HEK293T (cell line): ENCODE results near the gene DMWD.

Source experiments
- CTCF ChIA-PET: fragments of 350-600 bp; formaldehyde crosslinking; extraction: SDS; loops from one replicate; lab custom pipeline; 2021; ENCODE audit warnings: antibody characterized with exemption, inconsistent platforms; lab: Yijun Ruan, JAX
- POLR2A ChIA-PET: fragments of 350-600 bp; formaldehyde crosslinking; extraction: SDS; loops from one replicate; lab custom pipeline; 2020; ENCODE audit warnings: antibody characterized with exemption, inconsistent platforms; lab: Yijun Ruan, JAX
- DNase-seq: peaks from one replicate; pipeline ENCODE4 v3.0.0; 2012; ENCODE audit warnings: mixed read lengths; ENCODE audit errors: extremely low spot score
- ARNT ChIP-seq: fragments of 450-650 bp; IDR thresholded peaks from 2 replicates; pipeline ENCODE4 v1.6.1; 2017; ENCODE audit warnings: mild to moderate bottlenecking
- BHLHE40 ChIP-seq: fragments of 450-650 bp; IDR thresholded peaks from 2 replicates; pipeline ENCODE4 v1.6.1; 2016; ENCODE audit warnings: mild to moderate bottlenecking, moderate library complexity, borderline replicate concordance
- CTBP1 ChIP-seq: fragments of 450-650 bp; IDR thresholded peaks from 2 replicates; pipeline ENCODE4 v1.6.1; 2016; ENCODE audit warnings: borderline replicate concordance
- ELF4 ChIP-seq: fragments of 450-650 bp; IDR thresholded peaks from 2 replicates; pipeline ENCODE4 v1.6.1; 2017; ENCODE audit warnings: antibody characterized with exemption
- FOXA1 ChIP-seq: fragments of 450-650 bp; IDR thresholded peaks from 2 replicates; pipeline ENCODE4 v1.6.1; 2016; ENCODE audit warnings: mild to moderate bottlenecking
- FOXK2 ChIP-seq: fragments of 450-650 bp; IDR thresholded peaks from 2 replicates; pipeline ENCODE4 v1.6.1; 2016; ENCODE audit warnings: mild to moderate bottlenecking
- FOXM1 ChIP-seq: fragments of 450-650 bp; IDR thresholded peaks from 2 replicates; pipeline ENCODE4 v1.6.1; 2017; ENCODE audit warnings: mild to moderate bottlenecking, borderline replicate concordance
- HDGF ChIP-seq: fragments of 450-650 bp; IDR thresholded peaks from 2 replicates; pipeline ENCODE4 v1.6.1; 2017; ENCODE audit warnings: antibody characterized with exemption, borderline replicate concordance
- L3MBTL2 ChIP-seq: fragments of 450-650 bp; conservative IDR thresholded peaks from 2 replicates; pipeline ENCODE4 v1.6.1; 2016; ENCODE audit warnings: mild to moderate bottlenecking
- LEF1 ChIP-seq: fragments of 450-650 bp; IDR thresholded peaks from 2 replicates; pipeline ENCODE4 v1.6.1; 2017; ENCODE audit warnings: mild to moderate bottlenecking, borderline replicate concordance
- NFRKB ChIP-seq: fragments of 450-650 bp; IDR thresholded peaks from 2 replicates; pipeline ENCODE4 v1.6.1; 2016; ENCODE audit warnings: mild to moderate bottlenecking, moderate library complexity
- SP1 ChIP-seq: fragments of 450-650 bp; IDR thresholded peaks from 2 replicates; pipeline ENCODE4 v1.6.1; 2017
- SUZ12 ChIP-seq: fragments of 450-650 bp; IDR thresholded peaks from 2 replicates; pipeline ENCODE4 v1.6.1; 2016; ENCODE audit warnings: mild to moderate bottlenecking
- TARDBP ChIP-seq: fragments of 450-650 bp; IDR thresholded peaks from 2 replicates; pipeline ENCODE4 v1.6.1; 2016
- ZNF384 ChIP-seq: fragments of 450-650 bp; IDR thresholded peaks from 2 replicates; pipeline ENCODE4 v1.6.1; 2016
- TF ChIP-seq, protein P1 (sequence below): fragments of 450-650 bp; IDR thresholded peaks from 2 replicates; pipeline ENCODE4 v1.6.1; 2016

DMWD gene

DNA sequence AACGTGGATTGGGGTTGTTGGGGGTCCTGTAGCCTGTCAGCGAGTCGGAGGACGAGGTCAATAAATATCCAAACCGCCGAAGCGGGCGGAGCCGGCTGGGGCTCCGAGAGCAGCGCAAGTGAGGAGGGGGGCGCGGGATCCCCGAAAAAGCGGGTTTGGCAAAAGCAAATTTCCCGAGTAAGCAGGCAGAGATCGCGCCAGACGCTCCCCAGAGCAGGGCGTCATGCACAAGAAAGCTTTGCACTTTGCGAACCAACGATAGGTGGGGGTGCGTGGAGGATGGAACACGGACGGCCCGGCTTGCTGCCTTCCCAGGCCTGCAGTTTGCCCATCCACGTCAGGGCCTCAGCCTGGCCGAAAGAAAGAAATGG is 22.8 kb downstream of the DMWD start:
- no peak for DNase-seq
- TF ChIP-seq FOXA1: no peak
- no peak for TF ChIP-seq HDGF
- POLR2A ChIA-PET: interaction anchor here (0.7 to 4.4 kb wide), 21 partner anchors 9 to 225 kb away, joined by 3 to 52 read pairs (median 5); partner anchors contain the start of genes CCDC61, DMPK, FBXO46 and FOXA3
- CTCF ChIA-PET: interaction anchor here (0.6 to 2.4 kb wide), 12 partner anchors 9 to 211 kb away, joined by 3 to 21 read pairs (median 4); partner anchors contain the start of gene QPCTL

DNA sequence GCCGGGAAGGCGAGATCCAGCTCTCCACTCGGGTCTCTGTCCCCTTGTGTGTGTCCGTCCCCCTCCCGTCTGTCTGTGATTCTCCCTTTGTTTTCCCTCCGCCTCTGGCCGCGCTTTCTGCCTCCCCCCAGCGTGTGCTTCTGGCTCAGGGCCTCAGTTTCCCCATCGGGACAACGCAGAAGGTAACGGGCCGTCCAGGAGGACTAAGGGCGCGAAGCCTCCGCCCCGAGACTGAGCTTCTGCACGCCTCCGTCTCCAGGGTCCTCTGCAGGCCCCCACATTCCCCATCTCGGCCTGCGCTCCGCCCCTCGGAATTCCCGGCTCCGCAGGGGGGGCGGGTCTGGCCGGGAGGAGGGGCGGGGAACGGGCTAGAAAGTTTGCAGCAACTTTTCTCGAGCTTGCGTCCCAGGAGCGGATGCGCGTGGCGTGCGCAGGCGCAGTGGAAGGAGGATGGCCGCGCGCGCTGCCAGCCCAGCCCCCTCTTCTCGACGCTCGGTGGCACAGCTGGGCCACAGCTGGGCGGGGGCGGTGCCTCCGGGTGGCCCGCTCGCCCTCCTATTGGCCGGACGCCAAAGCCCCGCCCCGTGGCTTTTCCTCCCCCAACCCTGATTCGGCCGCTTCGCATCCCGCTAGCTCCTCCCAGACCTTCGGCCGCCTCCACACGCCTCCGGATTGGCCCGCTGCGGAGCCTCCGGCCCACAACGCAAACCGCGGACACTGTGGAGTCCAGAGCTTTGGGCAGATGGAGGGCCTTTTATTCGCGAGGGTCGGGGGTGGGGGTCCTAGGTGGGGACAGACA is 23.5 kb downstream of the DMWD start, which contains the start of gene SIX5:
Gene SIX5 (minus strand): TSS at position 269 of the 799 bp plus-strand sequence. CDS start 408 bp downstream, outside the sequence.
- peak; percentile 74; the same call in 1 of the 2 replicates for TF ChIP-seq HDGF
- TF ChIP-seq NFRKB: no peak
- no peak for TF ChIP-seq ZNF384
- TF ChIP-seq L3MBTL2: peak; percentile 34
- DNase-seq: peak; percentile 96
- ChIA-PET CTCF (interaction anchor here (0.6 to 2.4 kb wide), 15 partner anchors 10 to 211 kb away, joined by 3 to 21 read pairs (median 4); partner anchors contain the start of gene QPCTL), POLR2A (interaction anchor here (0.5 to 4.4 kb wide), 38 partner anchors 10 to 636 kb away, joined by 3 to 52 read pairs (median 5); partner anchors contain the start of genes CCDC61, DMPK, FBXO46 and FOXA3)

DNA sequence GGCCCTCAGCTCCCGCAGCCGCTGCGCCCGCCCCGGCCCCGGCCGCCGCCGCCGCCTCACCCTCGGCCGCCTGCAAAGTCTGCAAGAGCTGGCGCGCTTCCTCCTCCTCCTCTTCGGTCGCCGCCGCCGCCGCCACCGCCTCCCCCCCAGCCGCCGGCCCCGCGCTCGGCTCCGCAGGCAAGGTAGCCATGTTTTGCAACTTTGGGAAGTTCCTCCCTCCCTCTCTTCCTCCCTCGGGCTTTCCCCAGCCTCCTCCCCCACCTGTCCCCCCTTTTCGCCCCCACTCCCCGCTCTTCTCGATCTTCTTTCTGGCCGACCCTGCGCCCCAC is 24.0 kb downstream of the DMWD start:
- DNase-seq: no peak
- ChIA-PET POLR2A (interaction anchor here (0.8 to 4.4 kb wide), 20 partner anchors 11 to 185 kb away, joined by 3 to 52 read pairs (median 6); partner anchors contain the start of genes FBXO46, FOXA3, QPCTL and SNRPD2), CTCF (interaction anchor here (0.6 to 1.6 kb wide), 3 partner anchors 10 to 76 kb away, joined by 3 to 6 read pairs (median 5); partner anchors contain the start of gene QPCTL)
- TF ChIP-seq SP1 (no peak), L3MBTL2 (no peak), SUZ12 (no peak), FOXK2 (no peak), FOXM1 (no peak), ARNT (no peak), TARDBP (no peak), CTBP1 (no peak), HDGF (no peak), BHLHE40 (no peak), NFRKB (no peak), ZNF384 (no peak), FOXA1 (no peak), LEF1 (no peak)
- TF ChIP-seq, protein P1, sequence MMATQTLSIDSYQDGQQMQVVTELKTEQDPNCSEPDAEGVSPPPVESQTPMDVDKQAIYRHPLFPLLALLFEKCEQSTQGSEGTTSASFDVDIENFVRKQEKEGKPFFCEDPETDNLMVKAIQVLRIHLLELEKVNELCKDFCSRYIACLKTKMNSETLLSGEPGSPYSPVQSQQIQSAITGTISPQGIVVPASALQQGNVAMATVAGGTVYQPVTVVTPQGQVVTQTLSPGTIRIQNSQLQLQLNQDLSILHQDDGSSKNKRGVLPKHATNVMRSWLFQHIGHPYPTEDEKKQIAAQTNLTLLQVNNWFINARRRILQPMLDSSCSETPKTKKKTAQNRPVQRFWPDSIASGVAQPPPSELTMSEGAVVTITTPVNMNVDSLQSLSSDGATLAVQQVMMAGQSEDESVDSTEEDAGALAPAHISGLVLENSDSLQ: no peak

DNA sequence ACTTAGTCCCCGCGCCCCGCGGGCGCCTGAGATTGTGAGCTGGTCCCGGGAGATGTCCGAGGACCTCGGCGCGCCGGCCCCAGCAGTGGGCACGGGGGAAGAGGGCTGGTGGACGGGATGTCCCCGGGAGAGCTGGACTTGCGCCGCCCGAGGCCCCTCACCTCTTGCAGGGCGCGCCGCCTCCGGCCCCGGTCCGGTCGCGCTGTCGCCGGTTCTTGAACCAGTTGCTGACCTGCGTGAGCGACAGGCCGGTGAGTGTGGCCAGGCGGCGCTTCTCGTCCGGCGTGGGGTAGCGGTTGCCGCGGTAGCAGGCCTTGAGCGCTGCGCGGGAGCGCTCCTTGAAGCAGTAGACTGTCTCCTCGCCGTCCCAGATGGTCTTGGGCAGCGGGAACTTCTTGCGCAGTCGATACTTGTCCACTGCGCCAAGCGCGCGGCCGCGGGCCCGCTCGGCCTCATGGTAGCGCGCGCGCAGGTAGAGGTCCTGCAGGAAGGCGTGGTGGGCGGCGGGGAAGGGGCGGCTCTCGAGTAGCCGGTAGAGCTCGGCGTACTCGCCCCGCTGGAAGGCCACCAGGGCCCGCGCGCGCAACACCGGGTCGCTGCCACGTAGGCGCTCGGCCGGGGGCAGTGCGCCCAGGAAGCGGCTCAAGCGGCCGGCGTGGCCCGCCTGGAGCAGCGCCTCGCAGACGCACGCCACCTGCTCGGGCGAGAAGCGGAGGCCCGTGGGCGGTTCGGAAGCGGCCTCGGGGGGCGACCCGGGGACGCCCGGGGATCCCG is 24.6 kb downstream of the DMWD start:
- ChIA-PET POLR2A (interaction anchor here (1.0 to 4.4 kb wide), 20 partner anchors 11 to 185 kb away, joined by 3 to 52 read pairs (median 6); partner anchors contain the start of genes DMPK, FBXO46, FOXA3 and QPCTL), CTCF (interaction anchor here (0.6 to 1.6 kb wide), 7 partner anchors 11 to 76 kb away, joined by 3 to 6 read pairs (median 4); partner anchors contain the start of genes QPCTL and SNRPD2)
- DNase-seq: no peak
- TF ChIP-seq BHLHE40 (no peak), L3MBTL2 (peak; percentile 47), FOXM1 (no peak)

DNA sequence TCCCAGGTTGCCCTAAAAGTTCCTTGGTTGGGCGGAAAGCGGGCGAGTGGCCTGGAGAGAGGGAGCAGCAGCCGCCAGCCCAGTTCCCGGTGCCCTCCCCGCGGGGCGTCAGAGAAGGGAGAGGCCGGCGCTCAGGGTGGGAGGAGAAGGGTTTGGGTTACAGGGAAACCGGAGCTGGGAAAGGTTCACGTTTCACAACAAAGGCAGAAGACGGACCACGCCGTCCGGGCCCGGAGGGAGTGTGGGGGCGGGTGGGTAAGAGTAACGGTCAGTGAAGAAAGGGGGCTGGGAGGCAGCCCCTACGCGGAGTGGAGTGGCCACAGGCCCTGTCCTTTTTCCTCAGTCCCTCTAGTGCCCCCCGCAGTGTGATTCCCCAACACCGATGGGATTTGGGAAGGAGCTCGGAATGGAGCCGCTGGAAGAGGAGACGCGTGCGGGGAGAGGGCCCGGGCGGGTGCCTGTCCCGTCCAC is 25.2 kb downstream of the DMWD start:
- peak; percentile 64 for DNase-seq
- CTCF ChIA-PET: interaction anchor here (0.6 to 1.6 kb wide), 5 partner anchors 15 to 76 kb away, joined by 3 to 4 read pairs (median 4); partner anchors contain the start of genes QPCTL and SNRPD2
- TF ChIP-seq NFRKB (no peak), CTBP1 (no peak), ZNF384 (no peak), ARNT (no peak), BHLHE40 (no peak), L3MBTL2 (no peak), FOXA1 (no peak), HDGF (no peak), TARDBP (no peak), SP1 (no peak), FOXK2 (no peak), SUZ12 (no peak), ELF4 (no peak)
- TF ChIP-seq, protein P1: no peak
- POLR2A ChIA-PET: interaction anchor here (1.0 to 4.4 kb wide), 13 partner anchors 10 to 96 kb away, joined by 3 to 52 read pairs (median 7); partner anchors contain the start of genes DMPK, FBXO46, FOXA3 and QPCTL

DNA sequence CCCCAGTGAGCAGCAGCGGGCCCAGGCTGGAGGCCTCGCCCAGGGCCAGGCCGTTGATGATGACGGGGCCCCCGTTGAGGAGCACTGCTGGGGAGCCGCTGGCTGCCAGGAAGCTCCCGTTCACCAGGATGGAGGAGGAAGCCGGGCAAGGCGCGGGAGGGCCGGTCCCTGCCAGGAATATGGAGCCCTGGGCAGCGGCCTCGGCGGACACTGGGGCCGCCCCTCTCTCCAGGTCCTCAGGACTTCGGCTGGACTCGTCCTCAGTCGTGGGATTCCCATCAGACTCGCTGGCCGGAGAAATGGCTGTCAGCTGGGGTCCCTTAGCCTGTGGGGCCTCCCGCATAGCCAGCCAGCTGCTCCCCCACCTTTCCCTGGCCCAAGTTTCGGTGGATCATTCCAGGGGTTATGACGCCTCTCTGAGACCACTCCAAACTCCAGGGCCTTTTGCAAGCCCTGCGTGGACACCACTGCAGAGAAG is 25.7 kb downstream of the DMWD start:
- ChIA-PET CTCF (interaction anchor here (0.6 to 1.6 kb wide), 2 partner anchors 50 to 74 kb away, joined by 4 read pairs; partner anchors contain the start of gene QPCTL), POLR2A (interaction anchor here (1.0 to 4.4 kb wide), 9 partner anchors 10 to 75 kb away, joined by 3 to 52 read pairs (median 7); partner anchors contain the start of genes DMPK, FBXO46, QPCTL and SNRPD2)
- no peak for DNase-seq
- TF ChIP-seq ELF4 (no peak), LEF1 (no peak), NFRKB (no peak), FOXA1 (no peak), CTBP1 (no peak), L3MBTL2 (no peak), SUZ12 (no peak), ARNT (no peak), ZNF384 (no peak), FOXM1 (no peak), TARDBP (no peak), SP1 (no peak)
- TF ChIP-seq, protein P1: no peak
